Neutrophil (primary cell): ENCODE measurements around the gene LTBP1.
"Not testable (repeated sequence)": the region's sequence is repeated elsewhere in the genome, so short reads cannot be mapped to it uniquely, and the experiment has no call there.

Experiments
- H3K27ac ChIP-seq: fragments of 200-600 bp; sonication (generic); 2 replicates; pipeline ENCODE4 v1.5.1; 2016; ENCODE audit warnings: mild to moderate bottlenecking, moderate library complexity
- H3K27me3 ChIP-seq: fragments of 200-600 bp; sonication (generic); 2 replicates; pipeline ENCODE4 v1.6.0; 2016; ENCODE audit warnings: mild to moderate bottlenecking
- H3K36me3 ChIP-seq: fragments of 200-600 bp; sonication (generic); 2 replicates; pipeline ENCODE4 v1.5.1; 2017
- H3K4me1 ChIP-seq, 2 experiments: fragments of 200-600 bp in 1 of 2; sonication (generic) in 1 of 2; 1 replicate in 1 of 2; 2 replicates in 1 of 2; pipeline versions ENCODE4 v1.5.1 to v1.6.1; 2013 to 2016; ENCODE audit warnings: low read depth in 1 of 2, low read length in 1 of 2, mild to moderate bottlenecking in 1 of 2, moderate library complexity in 1 of 2; ENCODE audit not compliant: control insufficient read depth in 1 of 2, insufficient read depth in 1 of 2
- H3K4me3 ChIP-seq, 2 experiments: fragments of 200-600 bp in 1 of 2; sonication (generic) in 1 of 2; 1 replicate in 1 of 2; 2 replicates in 1 of 2; pipeline ENCODE4 v1.5.1; 2013 to 2016; ENCODE audit warnings: low read depth in 1 of 2, low read length in 1 of 2, mild to moderate bottlenecking in 1 of 2, moderate library complexity in 1 of 2
- H3K9me3 ChIP-seq: fragments of 200-600 bp; sonication (generic); 2 replicates; pipeline ENCODE4 v1.5.1; 2016
- CTCF ChIP-seq: fragments of 200-600 bp; sonication (generic); IDR thresholded peaks from 2 replicates; pipeline ENCODE4 v1.5.1; 2016; ENCODE audit warnings: antibody characterized with exemption

The LTBP1 gene

GRCh38 chr2:33437815-33438214 lies 491.1 kb downstream of the LTBP1 start:
- Histone ChIP-seq H3K4me3 (no peak overlapping the region), H3K9me3 (no peaks in the 10 kb centered on the region), H3K36me3 (no peaks in the 10 kb centered on the region), H3K27me3 (no peaks in the 10 kb centered on the region), H3K4me1 (no peaks in the 10 kb centered on the region), H3K27ac (no peak overlapping the region)
- TF ChIP-seq CTCF: no peak

- no peaks in the 10 kb centered on the region for H3K9me3 ChIP-seq
- H3K4me1 ChIP-seq: no peaks in the 10 kb centered on the region
- no peak for TF ChIP-seq CTCF
- no peak overlapping the region for H3K4me3 ChIP-seq
- no peak overlapping the region for H3K27ac ChIP-seq
- no peaks in the 10 kb centered on the region for H3K27me3 ChIP-seq
- H3K36me3 ChIP-seq: no peaks in the 10 kb centered on the region
Observed at GRCh38 chr2:33441235-33441810, 494.6 kb downstream of the LTBP1 start.

GRCh38 chr2:33442052-33442451 lies 495.3 kb downstream of the LTBP1 start:
- not testable (repeated sequence) for H3K27me3 ChIP-seq, H3K4me1 ChIP-seq, H3K4me3 ChIP-seq, H3K36me3 ChIP-seq, H3K9me3 ChIP-seq, H3K27ac ChIP-seq

- H3K27ac ChIP-seq: no peak overlapping the region
- no peaks in the 10 kb centered on the region for H3K27me3 ChIP-seq
- no peak for TF ChIP-seq CTCF
- H3K4me3 ChIP-seq: no peak overlapping the region
- H3K36me3 ChIP-seq: no peaks in the 10 kb centered on the region
- no peaks in the 10 kb centered on the region for H3K9me3 ChIP-seq
- no peaks in the 10 kb centered on the region for H3K4me1 ChIP-seq
Observed at GRCh38 chr2:33442528-33443079, 495.9 kb downstream of the LTBP1 start.

- Histone ChIP-seq H3K27ac (no peak overlapping the region), H3K4me1 (peaks cover 0 to 2% of the 10 kb centered on the region in 2 experiments), H3K9me3 (no peaks in the 10 kb centered on the region), H3K27me3 (no peaks in the 10 kb centered on the region), H3K36me3 (no peaks in the 10 kb centered on the region), H3K4me3 (no peak overlapping the region)
- no peak for TF ChIP-seq CTCF
Observed at GRCh38 chr2:33443274-33443829, 496.6 kb downstream of the LTBP1 start.

- no peaks in the 10 kb centered on the region for H3K9me3 ChIP-seq
- no peak overlapping the region for H3K27ac ChIP-seq
- H3K4me1 ChIP-seq: peaks cover 0 to 8% of the 10 kb centered on the region in 2 experiments
- no peak for TF ChIP-seq CTCF
- no peak overlapping the region for H3K4me3 ChIP-seq
- no peaks in the 10 kb centered on the region for H3K27me3 ChIP-seq
- no peaks in the 10 kb centered on the region for H3K36me3 ChIP-seq
Observed at GRCh38 chr2:33444967-33445366, 498.2 kb downstream of the LTBP1 start.
